ENCODE results near the gene ACAN. TPM values are rescaled to one million over a fixed set of nuclear protein-coding genes. Genes with fewer than 3 reads are reported as not detected.

The ACAN gene
- total RNA-seq, 1 donor: 3.3 TPM

DNA sequence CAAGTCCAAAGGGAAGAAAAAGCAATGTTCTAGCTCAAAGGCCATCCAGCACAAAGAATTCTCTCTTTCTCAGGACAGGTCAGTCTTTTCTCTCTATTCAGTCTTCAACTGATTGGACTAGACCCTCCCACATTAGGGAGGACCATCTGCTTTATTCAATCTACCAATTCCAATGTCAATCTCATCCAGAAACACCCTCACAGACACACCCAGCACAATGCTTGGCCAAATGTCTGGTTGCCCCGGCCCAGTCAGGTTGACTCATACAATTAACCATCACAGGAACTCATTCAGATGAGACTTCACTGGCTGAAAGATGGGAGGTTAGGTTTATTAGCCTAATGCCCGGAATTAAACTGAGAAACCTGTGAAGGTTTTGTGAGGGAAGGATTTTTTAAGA, 32.4 kb downstream of the ACAN start:
- TF ChIP-seq, protein P1, sequence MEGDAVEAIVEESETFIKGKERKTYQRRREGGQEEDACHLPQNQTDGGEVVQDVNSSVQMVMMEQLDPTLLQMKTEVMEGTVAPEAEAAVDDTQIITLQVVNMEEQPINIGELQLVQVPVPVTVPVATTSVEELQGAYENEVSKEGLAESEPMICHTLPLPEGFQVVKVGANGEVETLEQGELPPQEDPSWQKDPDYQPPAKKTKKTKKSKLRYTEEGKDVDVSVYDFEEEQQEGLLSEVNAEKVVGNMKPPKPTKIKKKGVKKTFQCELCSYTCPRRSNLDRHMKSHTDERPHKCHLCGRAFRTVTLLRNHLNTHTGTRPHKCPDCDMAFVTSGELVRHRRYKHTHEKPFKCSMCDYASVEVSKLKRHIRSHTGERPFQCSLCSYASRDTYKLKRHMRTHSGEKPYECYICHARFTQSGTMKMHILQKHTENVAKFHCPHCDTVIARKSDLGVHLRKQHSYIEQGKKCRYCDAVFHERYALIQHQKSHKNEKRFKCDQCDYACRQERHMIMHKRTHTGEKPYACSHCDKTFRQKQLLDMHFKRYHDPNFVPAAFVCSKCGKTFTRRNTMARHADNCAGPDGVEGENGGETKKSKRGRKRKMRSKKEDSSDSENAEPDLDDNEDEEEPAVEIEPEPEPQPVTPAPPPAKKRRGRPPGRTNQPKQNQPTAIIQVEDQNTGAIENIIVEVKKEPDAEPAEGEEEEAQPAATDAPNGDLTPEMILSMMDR (IDR thresholded peaks at IDR 0.05; ENCODE audit: insufficient read depth, low read length): no peak
- peak; percentile 49 for DNase-seq (ENCODE audit: low read depth)
- H3K4me3 ChIP-seq (ENCODE audit: low read depth, low read length): no peak overlapping the region

DNA sequence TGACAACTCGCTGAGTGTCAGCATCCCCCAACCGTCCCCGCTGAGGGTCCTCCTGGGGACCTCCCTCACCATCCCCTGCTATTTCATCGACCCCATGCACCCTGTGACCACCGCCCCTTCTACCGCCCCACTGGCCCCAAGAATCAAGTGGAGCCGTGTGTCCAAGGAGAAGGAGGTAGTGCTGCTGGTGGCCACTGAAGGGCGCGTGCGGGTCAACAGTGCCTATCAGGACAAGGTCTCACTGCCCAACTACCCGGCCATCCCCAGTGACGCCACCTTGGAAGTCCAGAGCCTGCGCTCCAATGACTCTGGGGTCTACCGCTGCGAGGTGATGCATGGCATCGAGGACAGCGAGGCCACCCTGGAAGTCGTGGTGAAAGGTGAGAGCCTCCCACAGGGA, 35.4 kb downstream of the ACAN start:
- TF ChIP-seq, protein P1 (IDR thresholded peaks at IDR 0.05; ENCODE audit: insufficient read depth, low read length): no peak
- no peak for DNase-seq (ENCODE audit: low read depth)

DNA sequence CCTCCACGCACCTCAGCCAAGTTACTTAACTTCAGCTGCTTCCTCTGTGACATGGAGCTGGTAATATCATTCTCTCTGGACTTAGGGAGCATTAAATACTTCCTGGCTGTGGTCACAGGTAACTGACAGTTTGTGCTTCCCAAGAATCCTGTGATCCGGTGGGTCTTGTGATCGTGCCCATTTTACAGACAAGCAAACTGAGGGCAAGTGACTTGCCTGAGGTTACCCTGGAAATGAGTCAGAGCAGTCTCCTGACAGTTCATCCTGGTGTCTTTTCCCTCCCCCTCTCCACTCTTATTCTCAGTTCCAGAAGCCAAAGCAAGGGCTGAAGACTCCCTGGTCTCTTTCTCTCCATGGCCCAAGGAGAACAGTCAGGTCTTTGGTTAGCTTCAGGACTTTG, 35.9 kb downstream of the ACAN start:
- TF ChIP-seq, protein P1 (IDR thresholded peaks at IDR 0.05; ENCODE audit: insufficient read depth, low read length): no peak
- DNase-seq (ENCODE audit: low read depth): no peak
- no peak overlapping the region for H3K4me3 ChIP-seq (ENCODE audit: low read depth, low read length)

More for the DNA sequence above, 35.4 kb downstream of the ACAN start:
- H3K4me3 ChIP-seq (ENCODE audit: low read depth, low read length): no peak overlapping the region

DNA sequence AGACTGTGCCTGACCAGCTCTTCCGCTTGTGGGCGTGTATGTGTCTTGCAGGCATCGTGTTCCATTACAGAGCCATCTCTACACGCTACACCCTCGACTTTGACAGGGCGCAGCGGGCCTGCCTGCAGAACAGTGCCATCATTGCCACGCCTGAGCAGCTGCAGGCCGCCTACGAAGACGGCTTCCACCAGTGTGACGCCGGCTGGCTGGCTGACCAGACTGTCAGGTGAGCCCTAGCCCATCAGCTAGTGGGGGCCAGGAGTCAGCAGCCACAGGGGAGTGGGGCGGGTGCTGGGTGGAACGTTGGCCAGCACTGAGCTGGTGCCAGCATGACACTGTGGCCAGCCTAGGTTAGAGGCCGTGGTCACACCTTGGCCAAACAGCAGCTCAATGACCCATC, 36.7 kb downstream of the ACAN start:
- H3K4me3 ChIP-seq (ENCODE audit: low read depth, low read length): no peak overlapping the region
- DNase-seq (ENCODE audit: low read depth): no peak
- TF ChIP-seq, protein P1 (IDR thresholded peaks at IDR 0.05; ENCODE audit: insufficient read depth, low read length): no peak

DNA sequence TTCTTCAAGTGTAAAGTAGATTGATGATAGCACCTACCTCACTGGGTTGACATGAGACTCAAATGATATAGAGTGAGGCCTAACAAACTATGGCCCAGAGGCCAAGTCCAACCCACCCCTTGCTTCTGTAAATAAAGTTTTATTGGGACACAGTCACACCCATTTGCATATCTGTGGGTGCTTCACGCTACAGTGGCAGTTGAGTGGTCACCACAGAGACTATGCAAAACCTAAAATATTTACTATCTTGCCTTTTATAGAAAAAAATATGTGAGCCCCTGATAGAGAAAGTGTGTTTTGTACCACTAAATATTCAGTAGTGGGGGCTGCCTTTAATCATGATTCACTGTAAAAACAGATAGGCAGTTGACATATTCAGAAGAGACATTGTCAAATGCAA, 38.0 kb downstream of the ACAN start:
- no peak for DNase-seq (ENCODE audit: low read depth)
- TF ChIP-seq, protein P1 (IDR thresholded peaks at IDR 0.05; ENCODE audit: insufficient read depth, low read length): no peak
- no peak overlapping the region for H3K4me3 ChIP-seq (ENCODE audit: low read depth, low read length)

DNA sequence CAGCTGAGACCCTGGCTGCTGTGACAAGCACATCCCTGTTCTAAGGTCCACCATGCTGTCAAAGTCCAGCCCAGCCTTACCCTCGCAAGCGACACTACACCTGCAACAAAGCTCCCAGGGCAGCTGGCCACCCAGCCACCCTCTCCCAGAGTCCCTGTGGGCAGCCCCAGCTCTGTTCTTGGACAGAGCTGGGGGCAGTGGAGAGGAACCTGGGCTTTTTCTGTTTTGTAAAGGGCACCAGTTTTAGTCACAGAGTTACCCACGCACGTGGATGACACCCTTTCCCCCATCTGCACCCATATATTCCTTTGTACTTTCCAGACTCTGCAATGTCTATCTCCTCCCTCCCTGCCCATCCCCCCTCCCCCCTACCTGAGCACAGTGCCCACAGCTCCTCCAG, 38.9 kb downstream of the ACAN start:
- no peak for DNase-seq (ENCODE audit: low read depth)
- H3K4me3 ChIP-seq (ENCODE audit: low read depth, low read length): no peak overlapping the region
- TF ChIP-seq, protein P1 (IDR thresholded peaks at IDR 0.05; ENCODE audit: insufficient read depth, low read length): no peak

DNA sequence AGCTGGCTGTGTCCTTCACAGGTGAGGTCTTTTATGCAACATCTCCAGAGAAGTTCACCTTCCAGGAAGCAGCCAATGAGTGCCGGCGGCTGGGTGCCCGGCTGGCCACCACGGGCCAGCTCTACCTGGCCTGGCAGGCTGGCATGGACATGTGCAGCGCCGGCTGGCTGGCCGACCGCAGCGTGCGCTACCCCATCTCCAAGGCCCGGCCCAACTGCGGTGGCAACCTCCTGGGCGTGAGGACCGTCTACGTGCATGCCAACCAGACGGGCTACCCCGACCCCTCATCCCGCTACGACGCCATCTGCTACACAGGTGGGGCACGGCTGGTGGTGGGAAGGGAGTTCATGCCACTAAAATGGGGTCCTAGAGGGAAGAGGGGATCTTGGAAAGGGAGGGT, 40.1 kb downstream of the ACAN start:
- TF ChIP-seq, protein P1 (IDR thresholded peaks at IDR 0.05; ENCODE audit: insufficient read depth, low read length): no peak
- no peak overlapping the region for H3K4me3 ChIP-seq (ENCODE audit: low read depth, low read length)
- no peak for DNase-seq (ENCODE audit: low read depth)

Measured in fibroblast of the aortic adventitia (primary cell).